Activated CD8-positive, alpha-beta memory T cell treated with anti-CD3 and anti-CD28 coated beads for 24 hours (primary cell): ENCODE measurements around the gene SPPL3.
A peak's percentile ranks its signal among the peaks of the same experiment; 100 is the strongest.
"Not testable (repeated sequence)": the region's sequence is repeated elsewhere in the genome, so short reads cannot be mapped to it uniquely, and the experiment has no call there.

ENCODE experiments used
- DNase-seq: peaks from one replicate; pipeline ENCODE4 v3.0.0-alpha.2; 2020

Gene SPPL3

GRCh38 chr12:120739821-120740613, 164.1 kb downstream of the SPPL3 start:
- DNase-seq, result no peak

GRCh38 chr12:120739031-120739762, 165.0 kb downstream of the SPPL3 start:
- no peak for DNase-seq

DNA sequence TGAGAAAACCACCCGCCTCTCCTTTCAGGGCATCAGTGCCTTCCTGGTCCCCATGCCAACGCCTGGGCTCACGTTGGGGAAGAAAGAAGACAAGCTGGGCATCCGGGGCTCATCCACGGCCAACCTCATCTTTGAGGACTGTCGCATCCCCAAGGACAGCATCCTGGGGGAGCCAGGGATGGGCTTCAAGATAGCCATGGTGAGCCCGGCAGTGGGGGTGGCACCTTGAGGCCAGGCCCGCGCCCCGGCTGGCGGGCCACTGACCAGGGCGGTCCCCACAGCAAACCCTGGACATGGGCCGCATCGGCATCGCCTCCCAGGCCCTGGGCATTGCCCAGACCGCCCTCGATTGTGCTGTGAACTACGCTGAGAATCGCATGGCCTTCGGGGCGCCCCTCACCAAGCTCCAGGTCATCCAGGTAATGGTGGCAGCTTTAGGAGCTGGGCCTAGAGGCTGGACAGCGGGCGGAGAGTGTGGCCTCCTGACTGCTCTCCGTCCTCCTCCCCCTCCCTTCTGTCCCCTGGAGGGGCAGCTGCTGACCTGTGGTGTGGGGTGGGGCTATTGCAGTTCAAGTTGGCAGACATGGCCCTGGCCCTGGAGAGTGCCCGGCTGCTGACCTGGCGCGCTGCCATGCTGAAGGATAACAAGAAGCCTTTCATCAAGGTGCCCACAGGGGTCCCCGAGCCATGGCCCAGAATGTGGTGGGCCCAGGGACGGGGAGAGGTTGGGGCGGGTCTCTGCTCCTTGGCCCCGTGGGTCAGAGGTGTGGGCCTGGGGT, 165.7 kb downstream of the SPPL3 start:
- no peak for DNase-seq

DNA sequence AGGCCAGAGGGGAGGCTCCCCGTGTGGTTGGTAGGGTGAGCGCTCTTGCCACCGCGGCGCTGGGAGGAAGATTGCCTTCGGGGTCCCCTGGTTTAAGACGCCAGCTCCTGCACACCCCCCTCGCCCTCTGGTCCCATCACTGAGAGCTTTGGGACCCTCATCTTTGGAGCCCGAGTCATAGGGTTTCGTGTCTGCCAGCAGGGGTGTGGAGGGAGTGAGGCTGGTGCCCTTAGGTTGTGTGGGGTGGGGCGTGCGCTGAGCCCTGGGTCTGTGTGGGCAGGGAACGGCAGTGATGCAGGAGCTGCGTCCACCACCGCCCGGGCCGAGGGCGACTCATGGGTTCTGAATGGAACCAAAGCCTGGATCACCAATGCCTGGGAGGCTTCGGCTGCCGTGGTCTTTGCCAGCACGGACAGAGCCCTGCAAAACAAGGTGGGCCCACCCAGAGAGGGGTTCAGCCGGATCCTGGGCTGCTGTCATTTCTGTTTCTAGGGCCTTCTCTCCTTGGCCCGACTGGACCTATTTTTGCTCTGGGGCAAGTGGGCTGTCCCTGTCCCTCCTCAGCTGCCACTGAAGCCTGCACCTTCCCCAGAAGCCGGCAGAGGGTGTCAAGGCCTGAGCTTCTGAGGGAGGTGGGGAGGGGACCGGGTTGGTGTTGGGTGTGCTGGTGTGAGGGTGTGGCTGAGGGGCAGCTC, 166.5 kb downstream of the SPPL3 start:
- DNase-seq, result no peak

DNA sequence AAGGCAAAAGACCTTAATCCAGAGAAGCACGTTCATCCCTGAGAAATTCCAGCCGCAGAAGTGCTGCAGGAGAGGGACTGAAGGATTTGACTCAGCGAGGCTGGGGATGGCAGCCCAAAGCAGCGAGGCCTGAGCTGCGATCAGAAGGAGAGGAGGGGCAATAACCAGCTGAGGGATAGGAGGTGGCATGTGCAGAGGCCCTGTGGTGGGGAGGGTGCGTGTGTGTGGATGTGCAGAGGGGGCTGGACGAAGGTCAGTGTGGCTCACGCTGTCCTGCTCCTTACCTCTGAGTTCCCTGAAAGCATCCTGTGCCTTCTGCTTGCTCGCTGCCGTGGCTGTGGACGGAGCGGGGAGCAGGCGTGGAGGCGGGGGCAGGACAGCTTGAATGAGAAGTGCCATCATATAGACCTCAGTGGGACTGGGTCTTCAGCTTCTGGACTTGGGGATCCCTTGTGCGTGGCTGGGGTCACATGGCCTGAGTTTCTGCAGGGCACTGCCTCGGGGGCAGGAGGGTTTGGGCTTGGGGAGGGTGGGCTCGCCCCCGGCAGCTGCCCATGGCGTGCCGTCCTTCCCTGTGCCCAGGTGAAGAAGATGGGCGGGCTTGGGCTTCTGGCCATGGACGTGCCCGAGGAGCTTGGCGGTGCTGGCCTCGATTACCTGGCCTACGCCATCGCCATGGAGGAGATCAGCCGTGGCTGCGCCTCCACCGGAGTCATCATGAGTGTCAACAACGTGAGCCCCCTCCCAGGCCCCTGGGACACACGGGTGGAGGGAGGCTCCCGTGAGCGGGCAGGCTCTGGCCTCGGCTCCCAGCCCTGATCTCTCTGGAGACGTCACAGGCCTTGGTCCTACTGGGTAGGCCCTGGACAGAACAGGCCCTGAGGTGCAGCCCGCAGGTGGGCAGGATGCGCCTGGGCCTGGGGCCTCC, 167.5 kb downstream of the SPPL3 start:
- DNase-seq, result no peak

DNA sequence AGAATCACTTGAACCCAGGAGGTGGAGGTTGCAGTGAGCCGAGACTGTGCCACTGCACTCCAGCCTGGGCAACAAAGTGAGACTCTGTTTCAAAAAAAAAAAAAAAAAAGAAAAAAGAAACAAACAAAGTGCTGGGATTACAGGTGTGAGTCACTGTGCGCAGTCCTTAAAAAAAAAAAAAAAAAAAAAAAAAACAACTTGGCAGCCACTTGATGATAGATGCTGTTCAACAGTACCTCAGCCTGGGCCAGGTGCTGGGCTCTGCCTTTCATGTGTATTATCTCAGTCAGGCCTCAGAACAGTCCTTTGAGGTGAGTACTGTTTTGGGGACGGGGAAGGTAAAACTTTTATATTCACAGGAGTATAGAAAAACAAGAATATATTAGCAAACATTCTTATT, 169.0 kb downstream of the SPPL3 start:
- no peak for DNase-seq

DNA sequence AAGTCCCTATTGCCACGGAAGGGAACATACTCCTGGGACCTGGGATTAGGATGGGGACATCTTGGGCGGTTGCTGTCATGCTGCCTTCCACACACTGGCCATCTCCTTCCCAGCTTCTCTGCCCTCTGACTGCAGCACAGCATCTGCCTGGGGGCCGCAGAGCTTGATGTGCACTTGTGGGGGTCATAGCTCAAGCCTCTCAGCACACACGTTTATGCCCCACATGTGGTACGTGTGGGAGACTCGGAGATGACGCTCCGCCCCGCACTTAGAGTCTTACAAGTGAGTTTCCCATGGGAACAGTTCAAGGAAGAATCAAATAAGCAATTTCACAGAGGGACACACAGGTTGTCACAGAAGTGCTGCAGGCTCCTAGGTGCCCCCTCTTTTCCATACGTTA, 169.9 kb downstream of the SPPL3 start:
- no peak for DNase-seq

- DNase-seq, result no peak
These were observed 170.6 kb downstream of the SPPL3 start for GRCh38 chr12:120733574-120733973.

DNA sequence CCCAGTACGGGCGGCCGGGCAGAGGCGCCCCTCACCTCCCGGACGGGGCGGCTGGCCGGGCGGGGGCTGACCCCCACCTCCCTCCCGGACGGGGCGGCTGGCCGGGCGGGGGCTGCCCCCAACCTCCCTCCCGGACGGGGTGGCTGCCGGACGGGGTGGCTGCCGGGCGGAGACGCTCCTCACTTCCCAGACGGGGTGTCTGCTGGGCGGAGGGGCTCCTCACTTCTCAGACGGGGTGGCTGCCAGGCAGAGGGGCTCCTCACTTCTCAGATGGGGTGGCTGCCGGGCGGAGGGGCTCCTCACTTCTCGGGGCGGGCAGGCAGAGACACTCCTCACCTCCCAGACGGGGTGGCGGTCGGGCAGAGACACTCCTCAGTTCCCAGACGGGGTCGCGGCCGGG, 172.0 kb downstream of the SPPL3 start:
- DNase-seq, result not testable (repeated sequence)

DNA sequence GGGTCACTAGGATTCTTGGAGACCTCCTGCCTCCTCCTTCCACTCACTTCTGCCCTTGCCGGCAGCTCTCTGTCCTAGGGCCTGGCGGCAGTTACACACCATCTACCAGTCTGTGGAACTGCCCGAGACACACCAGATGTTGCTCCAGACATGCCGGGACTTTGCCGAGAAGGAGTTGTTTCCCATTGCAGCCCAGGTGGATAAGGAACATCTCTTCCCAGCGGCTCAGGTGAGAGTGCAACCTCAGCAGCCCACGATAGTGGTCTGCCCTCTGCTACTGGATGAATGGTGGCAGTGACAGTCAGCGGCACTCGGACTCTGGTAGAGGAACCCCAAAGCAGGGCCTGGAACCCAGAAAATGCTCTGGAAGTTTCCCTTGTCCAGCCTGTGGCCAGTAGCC, 177.2 kb downstream of the SPPL3 start:
- no peak for DNase-seq

- no peak for DNase-seq
These were observed 177.7 kb downstream of the SPPL3 start for GRCh38 chr12:120726510-120726793.

- peak; percentile 95 for DNase-seq
These were observed 178.3 kb downstream of the SPPL3 start, which contains the start of gene ACADS for GRCh38 chr12:120725659-120726509. TSS of gene ACADS (plus strand) at chr12:120725826. CDS start at chr12:120725886, 60 bp downstream.

- DNase-seq, result no peak
These were observed 179.0 kb downstream of the SPPL3 start for GRCh38 chr12:120725151-120725658.

DNA sequence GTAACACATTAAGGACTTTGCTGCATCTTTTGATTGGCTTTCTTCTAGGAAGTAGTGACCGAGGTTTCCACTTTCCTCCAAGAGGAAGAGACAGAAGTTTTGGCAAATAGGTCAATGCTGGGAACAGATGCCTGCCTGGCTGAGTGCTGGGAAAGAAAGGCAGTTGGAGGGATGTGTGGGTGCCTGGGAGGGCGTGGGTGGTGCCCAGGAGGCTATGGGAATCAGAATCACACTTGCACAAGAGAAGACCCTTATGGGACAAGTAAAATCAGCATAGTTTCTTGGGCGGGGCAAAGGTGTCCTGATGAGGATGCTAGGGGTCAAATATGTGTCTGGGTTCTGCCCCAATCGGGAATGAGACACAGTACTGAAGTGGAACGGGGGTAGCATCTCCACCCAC, 179.4 kb downstream of the SPPL3 start:
- DNase-seq, result no peak

DNA sequence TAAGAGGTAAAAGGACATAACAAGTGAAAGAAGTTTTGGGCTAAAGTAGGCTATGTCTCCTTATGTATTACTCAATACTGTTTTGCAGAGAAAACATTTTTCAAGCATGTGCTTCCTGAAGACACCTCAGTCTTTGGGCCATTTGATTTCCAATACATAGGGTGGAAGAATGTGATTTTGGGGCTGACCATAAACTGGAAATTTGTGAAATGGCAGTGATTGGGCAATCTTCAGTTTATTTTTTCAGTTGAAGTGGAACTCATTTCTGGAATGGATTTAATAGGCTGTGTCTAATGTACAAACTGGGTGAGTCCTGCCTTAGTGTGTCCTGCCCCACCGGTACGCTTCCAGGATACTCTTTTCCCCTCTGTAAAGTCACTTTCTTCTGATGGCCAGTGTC, 181.4 kb downstream of the SPPL3 start:
- no peak for DNase-seq

GRCh38 chr12:120721866-120722265, 182.3 kb downstream of the SPPL3 start:
- DNase-seq, result no peak

DNA sequence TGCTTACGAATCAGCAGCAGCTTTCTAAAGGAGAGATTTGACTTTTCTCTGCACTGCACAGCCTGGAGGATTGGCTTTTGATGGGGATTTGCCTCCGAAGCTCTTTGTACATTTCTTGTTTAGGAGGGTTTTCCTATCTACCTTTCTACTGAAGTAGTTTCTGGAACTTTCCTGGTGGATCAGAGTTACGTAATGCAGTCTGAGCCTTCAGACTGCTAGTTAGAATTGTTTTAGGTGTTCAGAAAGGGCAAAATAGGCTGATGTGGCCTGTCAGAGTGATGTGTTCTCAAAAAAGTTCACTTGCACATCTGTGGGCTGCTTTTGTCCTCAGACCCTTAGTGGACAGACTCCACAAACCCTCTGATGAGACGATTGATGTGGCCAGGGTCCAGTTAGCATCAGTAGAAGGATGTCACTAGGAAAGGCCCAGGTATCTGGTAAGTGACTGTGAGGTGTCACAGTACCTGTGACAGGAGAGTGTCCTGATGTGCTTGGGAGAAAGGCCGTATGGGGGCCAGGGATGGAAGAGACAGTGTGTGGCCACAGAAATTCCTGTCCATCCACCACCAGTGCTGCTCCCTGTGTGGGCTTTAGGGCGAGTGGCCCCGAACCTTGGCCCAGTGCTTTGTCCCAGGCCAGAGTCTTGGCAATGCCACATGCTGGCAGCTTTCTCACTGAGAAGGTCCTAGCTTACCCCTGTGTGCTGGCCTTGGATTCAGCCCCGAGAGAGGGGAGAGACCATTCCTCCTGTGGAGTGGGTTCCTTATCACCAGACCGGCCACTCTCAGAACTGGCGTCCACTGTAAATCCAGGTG, 183.0 kb downstream of the SPPL3 start:
- no peak for DNase-seq

DNA sequence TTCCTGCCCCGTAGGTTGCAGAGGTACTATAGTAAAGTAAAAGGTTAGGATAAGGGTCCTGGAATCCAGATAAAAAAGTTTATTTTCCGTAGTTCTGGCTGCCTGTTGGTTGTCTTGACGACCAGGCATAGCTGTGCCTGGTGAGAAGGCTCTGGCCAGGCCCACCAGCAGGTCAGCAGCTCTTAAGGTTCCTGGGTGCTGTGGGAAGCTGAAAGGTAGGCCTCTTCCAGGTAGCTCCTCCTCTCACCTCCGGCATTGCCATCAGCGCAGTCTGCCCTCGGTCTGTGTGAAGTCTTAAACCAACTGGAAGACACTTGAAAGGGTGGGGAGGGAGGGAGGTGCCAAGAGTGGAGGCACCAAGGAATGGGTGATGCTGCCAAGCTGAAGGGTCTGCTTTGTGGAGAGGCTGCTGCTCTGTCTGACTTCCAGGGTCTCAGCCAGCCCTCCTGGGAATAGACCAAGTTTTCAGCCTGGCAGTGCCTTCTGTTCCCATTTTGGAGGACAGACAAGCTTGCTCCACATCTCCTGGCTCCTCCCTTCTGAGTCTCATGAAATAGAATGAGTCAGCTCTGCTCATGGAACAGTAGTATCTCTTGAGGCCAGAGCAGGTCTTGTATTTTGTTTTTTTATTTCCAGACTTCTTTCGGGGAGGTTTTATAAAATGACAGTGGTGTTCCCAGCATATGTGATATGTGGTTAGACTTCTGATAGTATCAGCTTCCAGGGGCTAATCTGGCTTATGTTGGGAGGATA, 183.7 kb downstream of the SPPL3 start:
- DNase-seq, result no peak
